HEK293 (cell line): ENCODE measurements around the gene IREB2.

Experiments used
- CTCF ChIA-PET: fragments of 350-600 bp; formaldehyde crosslinking; extraction: SDS; loops from one replicate; lab custom pipeline; 2021; ENCODE audit warnings: antibody characterized with exemption; lab: Yijun Ruan, JAX
- POLR2A ChIA-PET: fragments of 300-600 bp; formaldehyde crosslinking; extraction: SDS; loops from one replicate; lab custom pipeline; 2020; ENCODE audit warnings: antibody characterized with exemption, inconsistent platforms; lab: Yijun Ruan, JAX
- H3K27ac ChIP-seq: fragments of 200-500 bp; sonication (Bioruptor generic); 2 replicates; pipeline ENCODE4 v1.5.1; 2014; ENCODE audit warnings: low read depth, low read length, control low read depth, inconsistent platforms; ENCODE audit errors: extremely low read depth
- H3K36me3 ChIP-seq, 2 experiments: fragments of 200-500 bp in 1 of 2; sonication (Bioruptor generic) in 1 of 2; 1 replicate in 1 of 2; 2 replicates in 1 of 2; pipeline ENCODE4 v1.5.1; 2014 to 2017; ENCODE audit warnings: inconsistent platforms in 2 of 2, low read length in 2 of 2; ENCODE audit not compliant: control insufficient read depth in 2 of 2, insufficient read depth in 1 of 2
- H3K4me1 ChIP-seq: fragments of 200-500 bp; sonication (Bioruptor generic); 2 replicates; pipeline ENCODE4 v1.5.1; 2014; ENCODE audit warnings: mild to moderate bottlenecking, low read length, inconsistent platforms; ENCODE audit not compliant: control insufficient read depth, insufficient read depth
- H3K4me3 ChIP-seq: 2 replicates; pipeline ENCODE4 v1.5.1; 2011; ENCODE audit warnings: low read depth, mild to moderate bottlenecking, control low read depth, low read length, moderate library complexity
- H3K9me3 ChIP-seq: fragments of 200-500 bp; sonication (Bioruptor generic); 2 replicates; pipeline ENCODE4 v1.5.1; 2014; ENCODE audit warnings: low read depth, low read length, inconsistent platforms; ENCODE audit not compliant: control insufficient read depth, insufficient read depth
- BCL11B ChIP-seq: fragments of 450-650 bp; formaldehyde crosslinking; IDR thresholded peaks from 2 replicates; pipeline ENCODE4 v1.5.1; 2016; ENCODE audit warnings: low read depth, missing biosample characterization, missing genetic modification characterization
- KLF1 ChIP-seq: fragments of 450-650 bp; formaldehyde crosslinking; IDR thresholded peaks from 2 replicates; pipeline ENCODE4 v1.5.1; 2016; ENCODE audit warnings: missing biosample characterization, missing genetic modification characterization
- KLF10 ChIP-seq: fragments of 450-650 bp; IDR thresholded peaks from 2 replicates; pipeline ENCODE4 v1.5.1; 2018; ENCODE audit warnings: missing biosample characterization, mild to moderate bottlenecking, missing genetic modification characterization
- OVOL3 ChIP-seq: fragments of 450-650 bp; formaldehyde crosslinking; IDR thresholded peaks from 2 replicates; pipeline ENCODE4 v1.5.1; 2016; ENCODE audit warnings: missing biosample characterization, missing genetic modification characterization
- ZBTB20 ChIP-seq: fragments of 450-650 bp; formaldehyde crosslinking; IDR thresholded peaks from 2 replicates; pipeline ENCODE4 v1.5.1; 2016; ENCODE audit warnings: missing biosample characterization, missing genetic modification characterization
- ZFP37 ChIP-seq: fragments of 450-650 bp; formaldehyde crosslinking; IDR thresholded peaks from 2 replicates; pipeline ENCODE4 v1.5.1; 2016; ENCODE audit warnings: missing biosample characterization, missing genetic modification characterization
- ZFP41 ChIP-seq: fragments of 450-650 bp; formaldehyde crosslinking; IDR thresholded peaks from 2 replicates; pipeline ENCODE4 v1.5.1; 2016; ENCODE audit warnings: missing biosample characterization, missing genetic modification characterization, borderline replicate concordance
- ZNF10 ChIP-seq: fragments of 450-650 bp; formaldehyde crosslinking; IDR thresholded peaks from 2 replicates; pipeline ENCODE4 v1.5.1; 2017; ENCODE audit warnings: missing biosample characterization, missing genetic modification characterization
- ZNF155 ChIP-seq: fragments of 450-650 bp; formaldehyde crosslinking; IDR thresholded peaks from 2 replicates; pipeline ENCODE4 v1.5.1; 2016; ENCODE audit warnings: missing biosample characterization, missing genetic modification characterization
- ZNF16 ChIP-seq: fragments of 450-650 bp; formaldehyde crosslinking; IDR thresholded peaks from 2 replicates; pipeline ENCODE4 v1.5.1; 2016; ENCODE audit warnings: low read depth, missing biosample characterization, missing genetic modification characterization
- ZNF202 ChIP-seq: fragments of 450-650 bp; formaldehyde crosslinking; IDR thresholded peaks from 2 replicates; pipeline ENCODE4 v1.5.1; 2016; ENCODE audit warnings: missing biosample characterization, missing genetic modification characterization, borderline replicate concordance
- ZNF302 ChIP-seq: fragments of 450-650 bp; formaldehyde crosslinking; IDR thresholded peaks from 2 replicates; pipeline ENCODE4 v1.5.1; 2016; ENCODE audit warnings: missing biosample characterization, missing genetic modification characterization, low read depth
- ZNF585B ChIP-seq: fragments of 450-650 bp; formaldehyde crosslinking; IDR thresholded peaks from 2 replicates; pipeline ENCODE4 v1.5.1; 2016; ENCODE audit warnings: missing biosample characterization, missing genetic modification characterization
- ZNF629 ChIP-seq: fragments of 450-650 bp; formaldehyde crosslinking; IDR thresholded peaks from 2 replicates; pipeline ENCODE4 v1.5.1; 2017; ENCODE audit warnings: missing biosample characterization, missing genetic modification characterization
- ZNF660 ChIP-seq: fragments of 450-650 bp; IDR thresholded peaks from 2 replicates; pipeline ENCODE4 v1.5.1; 2018; ENCODE audit warnings: missing biosample characterization, mild to moderate bottlenecking, missing genetic modification characterization
- ZNF707 ChIP-seq: fragments of 450-650 bp; formaldehyde crosslinking; IDR thresholded peaks from 2 replicates; pipeline ENCODE4 v1.5.1; 2016; ENCODE audit warnings: missing biosample characterization, missing genetic modification characterization
- ZNF768 ChIP-seq: fragments of 450-650 bp; formaldehyde crosslinking; IDR thresholded peaks from 2 replicates; pipeline ENCODE4 v1.5.1; 2018; ENCODE audit warnings: missing biosample characterization, mild to moderate bottlenecking, missing genetic modification characterization
- ZNF843 ChIP-seq: fragments of 450-650 bp; formaldehyde crosslinking; IDR thresholded peaks from 2 replicates; pipeline ENCODE4 v1.5.1; 2016; ENCODE audit warnings: missing biosample characterization, missing genetic modification characterization
- TF ChIP-seq, protein P1 (sequence below): fragments of 450-650 bp; formaldehyde crosslinking; IDR thresholded peaks from 2 replicates; pipeline ENCODE4 v1.5.1; 2016; ENCODE audit warnings: missing biosample characterization, missing genetic modification characterization, borderline replicate concordance
- TF ChIP-seq, protein P2 (sequence below): fragments of 450-650 bp; formaldehyde crosslinking; IDR thresholded peaks from 2 replicates; pipeline ENCODE4 v1.5.1; 2016; ENCODE audit warnings: missing biosample characterization, missing genetic modification characterization
- TF ChIP-seq, protein P3 (sequence below): fragments of 450-650 bp; formaldehyde crosslinking; IDR thresholded peaks from 2 replicates; pipeline ENCODE4 v1.5.1; 2017; ENCODE audit warnings: missing biosample characterization, missing genetic modification characterization
- TF ChIP-seq, protein P4 (sequence below): fragments of 450-650 bp; formaldehyde crosslinking; IDR thresholded peaks from 2 replicates; pipeline ENCODE4 v1.5.1; 2016; ENCODE audit warnings: missing biosample characterization, missing genetic modification characterization
- TF ChIP-seq, protein P5 (sequence below): fragments of 450-650 bp; formaldehyde crosslinking; IDR thresholded peaks from 2 replicates; pipeline ENCODE4 v1.5.1; 2016; ENCODE audit warnings: missing biosample characterization, missing genetic modification characterization, low read depth

IREB2 gene

DNA sequence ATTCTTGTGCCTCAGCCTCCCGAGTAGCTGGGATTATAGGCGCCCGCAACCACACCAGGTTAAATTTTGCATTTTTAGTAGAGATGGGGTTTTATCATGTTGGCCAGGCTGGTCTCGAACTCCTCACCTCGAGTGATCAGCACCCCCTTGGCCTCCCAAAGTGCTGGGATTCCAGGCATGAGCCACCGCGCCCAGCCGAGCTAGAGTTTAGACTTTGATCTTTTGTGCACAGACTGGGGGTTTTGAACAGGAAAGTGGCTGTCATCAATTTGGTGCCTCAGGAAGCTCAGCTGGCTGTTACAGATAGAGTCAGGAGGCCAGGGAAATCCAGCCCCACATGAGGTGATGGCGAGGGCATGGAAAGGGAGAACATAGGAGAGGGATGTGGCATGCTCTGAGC, 19.3 kb upstream of the IREB2 start:
- TF ChIP-seq ZNF585B (no peak), ZFP37 (0 out of 2 replicates have a peak, but pooled peaks have one; percentile 8)
- TF ChIP-seq, all 188 proteins: peak for 1
- Histone ChIP-seq H3K4me3 (no peak overlapping the region), H3K9me3 (no peaks in the 10 kb centered on the region), H3K27ac (no peak overlapping the region), H3K4me1 (peaks cover 5% of the 10 kb centered on the region; the same call in 1 of the 2 replicates), H3K36me3 (no peaks in the 10 kb centered on the region)
- ChIA-PET POLR2A (interaction anchor here (1.0 to 1.4 kb wide), 2 partner anchors 19 to 20 kb away, joined by 3 to 5 read pairs; partner anchors contain the start of gene IREB2), CTCF (interaction anchor here (0.7 to 10.5 kb wide), 5 partner anchors 9 to 290 kb away, joined by 3 to 176 read pairs (median 6); no protein-coding TSS in a partner anchor)

DNA sequence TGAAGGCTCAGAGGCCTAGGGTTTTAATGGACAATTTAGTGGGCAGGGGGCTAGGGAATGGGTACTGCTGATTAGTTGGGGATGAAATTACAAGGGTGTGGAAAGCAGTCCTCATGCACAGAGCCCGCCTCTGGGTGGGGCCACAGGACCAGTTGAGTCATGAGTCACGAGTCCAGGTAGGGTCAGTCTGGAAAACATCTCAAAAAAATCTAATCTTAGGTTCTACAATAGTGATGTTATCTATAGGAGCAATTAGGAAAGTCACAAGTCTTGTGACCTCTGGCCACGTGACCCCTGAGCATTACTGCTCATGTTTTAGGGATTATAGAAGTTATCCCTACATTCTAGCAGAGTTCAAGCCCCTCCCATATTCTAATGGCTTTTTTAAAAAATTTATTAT, 18.6 kb upstream of the IREB2 start:
- H3K36me3 ChIP-seq: no peaks in the 10 kb centered on the region
- H3K4me3 ChIP-seq: no peak overlapping the region
- POLR2A ChIA-PET: no interaction called here
- TF ChIP-seq ZNF302 (tag by site-specific recombination): no peak
- no peak for TF ChIP-seq KLF10
- no peak for TF ChIP-seq ZNF707 (tag by site-specific recombination)
- TF ChIP-seq, all 188 proteins: peak for 0
- CTCF ChIA-PET: interaction anchor here (0.7 to 10.5 kb wide), 4 partner anchors 8 to 117 kb away, joined by 3 to 176 read pairs (median 4); no protein-coding TSS in a partner anchor
- H3K4me1 ChIP-seq: peaks cover 5% of the 10 kb centered on the region; the same call in 1 of the 2 replicates
- H3K9me3 ChIP-seq: no peaks in the 10 kb centered on the region
- H3K27ac ChIP-seq: no peak overlapping the region

DNA sequence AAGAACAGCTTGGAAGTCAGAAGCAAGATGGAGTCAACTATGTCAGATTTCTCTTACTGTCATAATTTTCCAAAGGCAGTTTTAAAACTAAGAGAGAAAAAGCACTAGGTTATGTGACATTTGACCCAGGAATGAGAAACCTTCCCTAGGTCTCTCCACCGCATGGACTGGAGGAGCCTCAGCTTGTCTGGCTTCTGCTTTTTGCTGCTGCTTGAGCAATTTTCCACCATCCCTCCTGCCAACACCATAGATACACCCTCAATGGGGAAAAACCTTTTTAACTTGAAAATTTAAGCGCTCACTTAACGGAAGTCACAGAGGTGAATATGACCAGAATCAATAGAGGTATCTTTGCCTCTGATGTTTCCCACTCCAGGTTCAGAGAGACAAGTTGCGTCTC, 17.8 kb upstream of the IREB2 start:
- ChIA-PET POLR2A (no interaction called here), CTCF (interaction anchor here (1.1 to 10.5 kb wide), 3 partner anchors 27 to 112 kb away, joined by 3 to 176 read pairs (median 8); no protein-coding TSS in a partner anchor)
- no peaks in the 10 kb centered on the region for H3K9me3 ChIP-seq
- H3K4me3 ChIP-seq: no peak overlapping the region
- no peaks in the 10 kb centered on the region for H3K36me3 ChIP-seq
- peaks cover under 1% of the 10 kb centered on the region; the same call in 1 of the 2 replicates for H3K4me1 ChIP-seq
- H3K27ac ChIP-seq: no peak overlapping the region
- no peak for TF ChIP-seq ZNF10 (tag by site-specific recombination)
- TF ChIP-seq ZNF16: no peak
- TF ChIP-seq KLF1 (tag by site-specific recombination): no peak
- TF ChIP-seq ZBTB20 (tag by site-specific recombination): no peak
- TF ChIP-seq, protein P1, sequence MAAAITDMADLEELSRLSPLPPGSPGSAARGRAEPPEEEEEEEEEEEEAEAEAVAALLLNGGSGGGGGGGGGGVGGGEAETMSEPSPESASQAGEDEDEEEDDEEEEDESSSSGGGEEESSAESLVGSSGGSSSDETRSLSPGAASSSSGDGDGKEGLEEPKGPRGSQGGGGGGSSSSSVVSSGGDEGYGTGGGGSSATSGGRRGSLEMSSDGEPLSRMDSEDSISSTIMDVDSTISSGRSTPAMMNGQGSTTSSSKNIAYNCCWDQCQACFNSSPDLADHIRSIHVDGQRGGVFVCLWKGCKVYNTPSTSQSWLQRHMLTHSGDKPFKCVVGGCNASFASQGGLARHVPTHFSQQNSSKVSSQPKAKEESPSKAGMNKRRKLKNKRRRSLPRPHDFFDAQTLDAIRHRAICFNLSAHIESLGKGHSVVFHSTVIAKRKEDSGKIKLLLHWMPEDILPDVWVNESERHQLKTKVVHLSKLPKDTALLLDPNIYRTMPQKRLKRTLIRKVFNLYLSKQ: no peak
- TF ChIP-seq, protein P2, sequence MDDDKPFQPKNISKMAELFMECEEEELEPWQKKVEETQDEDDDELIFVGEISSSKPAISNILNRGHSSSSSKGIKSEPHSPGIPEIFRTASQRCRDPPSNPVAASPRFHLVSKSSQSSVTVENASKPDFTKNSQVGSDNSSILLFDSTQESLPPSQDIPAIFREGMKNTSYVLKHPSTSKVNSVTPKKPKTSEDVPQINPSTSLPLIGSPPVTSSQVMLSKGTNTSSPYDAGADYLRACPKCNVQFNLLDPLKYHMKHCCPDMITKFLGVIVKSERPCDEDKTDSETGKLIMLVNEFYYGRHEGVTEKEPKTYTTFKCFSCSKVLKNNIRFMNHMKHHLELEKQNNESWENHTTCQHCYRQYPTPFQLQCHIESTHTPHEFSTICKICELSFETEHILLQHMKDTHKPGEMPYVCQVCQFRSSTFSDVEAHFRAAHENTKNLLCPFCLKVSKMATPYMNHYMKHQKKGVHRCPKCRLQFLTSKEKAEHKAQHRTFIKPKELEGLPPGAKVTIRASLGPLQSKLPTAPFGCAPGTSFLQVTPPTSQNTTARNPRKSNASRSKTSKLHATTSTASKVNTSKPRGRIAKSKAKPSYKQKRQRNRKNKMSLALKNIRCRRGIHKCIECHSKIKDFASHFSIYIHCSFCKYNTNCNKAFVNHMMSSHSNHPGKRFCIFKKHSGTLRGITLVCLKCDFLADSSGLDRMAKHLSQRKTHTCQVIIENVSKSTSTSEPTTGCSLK: no peak
- TF ChIP-seq ZNF843 (tag by site-specific recombination): no peak
- TF ChIP-seq ZNF660 (tag by site-specific recombination): no peak
- no peak for TF ChIP-seq BCL11B (tag by site-specific recombination)
- no peak for TF ChIP-seq ZFP41 (tag by site-specific recombination)
- TF ChIP-seq, protein P3, sequence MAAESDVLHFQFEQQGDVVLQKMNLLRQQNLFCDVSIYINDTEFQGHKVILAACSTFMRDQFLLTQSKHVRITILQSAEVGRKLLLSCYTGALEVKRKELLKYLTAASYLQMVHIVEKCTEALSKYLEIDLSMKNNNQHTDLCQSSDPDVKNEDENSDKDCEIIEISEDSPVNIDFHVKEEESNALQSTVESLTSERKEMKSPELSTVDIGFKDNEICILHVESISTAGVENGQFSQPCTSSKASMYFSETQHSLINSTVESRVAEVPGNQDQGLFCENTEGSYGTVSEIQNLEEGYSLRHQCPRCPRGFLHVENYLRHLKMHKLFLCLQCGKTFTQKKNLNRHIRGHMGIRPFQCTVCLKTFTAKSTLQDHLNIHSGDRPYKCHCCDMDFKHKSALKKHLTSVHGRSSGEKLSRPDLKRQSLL (tag by site-specific recombination): no peak
- no peak for TF ChIP-seq OVOL3 (tag by site-specific recombination)
- no peak for TF ChIP-seq ZNF629
- TF ChIP-seq ZNF155 (tag by site-specific recombination): no peak
- TF ChIP-seq ZNF202: no peak
- TF ChIP-seq, protein P4, sequence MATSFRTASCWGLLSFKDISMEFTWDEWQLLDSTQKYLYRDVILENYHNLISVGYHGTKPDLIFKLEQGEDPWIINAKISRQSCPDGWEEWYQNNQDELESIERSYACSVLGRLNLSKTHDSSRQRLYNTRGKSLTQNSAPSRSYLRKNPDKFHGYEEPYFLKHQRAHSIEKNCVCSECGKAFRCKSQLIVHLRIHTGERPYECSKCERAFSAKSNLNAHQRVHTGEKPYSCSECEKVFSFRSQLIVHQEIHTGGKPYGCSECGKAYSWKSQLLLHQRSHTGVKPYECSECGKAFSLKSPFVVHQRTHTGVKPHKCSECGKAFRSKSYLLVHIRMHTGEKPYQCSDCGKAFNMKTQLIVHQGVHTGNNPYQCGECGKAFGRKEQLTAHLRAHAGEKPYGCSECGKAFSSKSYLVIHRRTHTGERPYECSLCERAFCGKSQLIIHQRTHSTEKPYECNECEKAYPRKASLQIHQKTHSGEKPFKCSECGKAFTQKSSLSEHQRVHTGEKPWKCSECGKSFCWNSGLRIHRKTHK: no peak
- TF ChIP-seq, protein P5, sequence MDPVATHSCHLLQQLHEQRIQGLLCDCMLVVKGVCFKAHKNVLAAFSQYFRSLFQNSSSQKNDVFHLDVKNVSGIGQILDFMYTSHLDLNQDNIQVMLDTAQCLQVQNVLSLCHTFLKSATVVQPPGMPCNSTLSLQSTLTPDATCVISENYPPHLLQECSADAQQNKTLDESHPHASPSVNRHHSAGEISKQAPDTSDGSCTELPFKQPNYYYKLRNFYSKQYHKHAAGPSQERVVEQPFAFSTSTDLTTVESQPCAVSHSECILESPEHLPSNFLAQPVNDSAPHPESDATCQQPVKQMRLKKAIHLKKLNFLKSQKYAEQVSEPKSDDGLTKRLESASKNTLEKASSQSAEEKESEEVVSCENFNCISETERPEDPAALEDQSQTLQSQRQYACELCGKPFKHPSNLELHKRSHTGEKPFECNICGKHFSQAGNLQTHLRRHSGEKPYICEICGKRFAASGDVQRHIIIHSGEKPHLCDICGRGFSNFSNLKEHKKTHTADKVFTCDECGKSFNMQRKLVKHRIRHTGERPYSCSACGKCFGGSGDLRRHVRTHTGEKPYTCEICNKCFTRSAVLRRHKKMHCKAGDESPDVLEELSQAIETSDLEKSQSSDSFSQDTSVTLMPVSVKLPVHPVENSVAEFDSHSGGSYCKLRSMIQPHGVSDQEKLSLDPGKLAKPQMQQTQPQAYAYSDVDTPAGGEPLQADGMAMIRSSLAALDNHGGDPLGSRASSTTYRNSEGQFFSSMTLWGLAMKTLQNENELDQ (tag by site-specific recombination): no peak
- no peak for TF ChIP-seq ZNF768 (tag by site-specific recombination)
